ENCODE measurements around the gene SMOC2. TPM values are rescaled to one million over a fixed set of nuclear protein-coding genes. Genes with fewer than 3 reads are reported as not detected.

Gene SMOC2
- total RNA-seq, 2 experiments from 2014 or later: not detected

- DNase-seq (no peak), ATAC-seq (no peak)
- CTCF ChIA-PET: no interaction called here
- H3K36me3 Mint-ChIP-seq: no peaks in the 10 kb centered on the region
- H3K27ac Mint-ChIP-seq: no peak overlapping the region
- H3K9me3 Mint-ChIP-seq (ENCODE audit: low read depth): no peaks in the 10 kb centered on the region
- H3K27me3 Mint-ChIP-seq: peaks cover 7% of the 10 kb centered on the region
- no peaks in the 10 kb centered on the region for H3K4me1 Mint-ChIP-seq
- no peak overlapping the region for H3K4me3 Mint-ChIP-seq
Measured at GRCh38 chr6:168545428-168545827, 104.4 kb downstream of the SMOC2 start.

- H3K9me3 Mint-ChIP-seq (ENCODE audit: low read depth): no peaks in the 10 kb centered on the region
- DNase-seq: no peak
- no peak for ATAC-seq
- CTCF ChIA-PET: no interaction called here
- H3K36me3 Mint-ChIP-seq: no peaks in the 10 kb centered on the region
- peaks cover 3% of the 10 kb centered on the region for H3K27me3 Mint-ChIP-seq
- H3K4me1 Mint-ChIP-seq: no peaks in the 10 kb centered on the region
- H3K4me3 Mint-ChIP-seq: no peak overlapping the region
- H3K27ac Mint-ChIP-seq: no peak overlapping the region
Measured at GRCh38 chr6:168546151-168546550, 105.2 kb downstream of the SMOC2 start.

- no peaks in the 10 kb centered on the region for H3K4me1 Mint-ChIP-seq
- DNase-seq: no peak
- H3K27me3 Mint-ChIP-seq: no peaks in the 10 kb centered on the region
- H3K36me3 Mint-ChIP-seq: no peaks in the 10 kb centered on the region
- H3K27ac Mint-ChIP-seq: no peak overlapping the region
- no peak for ATAC-seq
- no peak overlapping the region for H3K4me3 Mint-ChIP-seq
- no peaks in the 10 kb centered on the region for H3K9me3 Mint-ChIP-seq (ENCODE audit: low read depth)
- CTCF ChIA-PET: no interaction called here
Measured at GRCh38 chr6:168546730-168547129, 105.7 kb downstream of the SMOC2 start.

- no peak for DNase-seq
- H3K27ac Mint-ChIP-seq: no peak overlapping the region
- H3K36me3 Mint-ChIP-seq: no peaks in the 10 kb centered on the region
- H3K27me3 Mint-ChIP-seq: no peaks in the 10 kb centered on the region
- no peak for ATAC-seq
- H3K4me3 Mint-ChIP-seq: no peak overlapping the region
- H3K9me3 Mint-ChIP-seq (ENCODE audit: low read depth): no peaks in the 10 kb centered on the region
- no peaks in the 10 kb centered on the region for H3K4me1 Mint-ChIP-seq
- CTCF ChIA-PET: no interaction called here
Measured at GRCh38 chr6:168550326-168550725, 109.3 kb downstream of the SMOC2 start.

- Mint-ChIP-seq H3K27me3 (no peaks in the 10 kb centered on the region), H3K4me3 (no peak overlapping the region), H3K27ac (no peak overlapping the region), H3K4me1 (no peaks in the 10 kb centered on the region), H3K36me3 (no peaks in the 10 kb centered on the region), H3K9me3 (ENCODE audit: low read depth) (peaks cover 3% of the 10 kb centered on the region)
- ATAC-seq (no peak), DNase-seq (no peak)
- CTCF ChIA-PET: no interaction called here
Measured at GRCh38 chr6:168554472-168554871, 113.5 kb downstream of the SMOC2 start.

GRCh38 chr6:168554898-168555617 is 114.1 kb downstream of the SMOC2 start:
- CTCF ChIA-PET: no interaction called here
- no peak overlapping the region for H3K27ac Mint-ChIP-seq
- DNase-seq: no peak
- ATAC-seq: no peak
- H3K36me3 Mint-ChIP-seq: no peaks in the 10 kb centered on the region
- no peaks in the 10 kb centered on the region for H3K27me3 Mint-ChIP-seq
- H3K4me1 Mint-ChIP-seq: no peaks in the 10 kb centered on the region
- H3K4me3 Mint-ChIP-seq: no peak overlapping the region
- peaks cover 4% of the 10 kb centered on the region for H3K9me3 Mint-ChIP-seq (ENCODE audit: low read depth)

GRCh38 chr6:168555618-168556273 is 114.8 kb downstream of the SMOC2 start:
- no peak for DNase-seq
- Mint-ChIP-seq H3K27me3 (no peaks in the 10 kb centered on the region), H3K4me1 (no peaks in the 10 kb centered on the region), H3K9me3 (ENCODE audit: low read depth) (peaks cover 5% of the 10 kb centered on the region), H3K4me3 (no peak overlapping the region), H3K27ac (no peak overlapping the region), H3K36me3 (no peaks in the 10 kb centered on the region)
- ATAC-seq: no peak
- CTCF ChIA-PET: no interaction called here

GRCh38 chr6:168557512-168557911 is 116.5 kb downstream of the SMOC2 start:
- CTCF ChIA-PET: no interaction called here

GRCh38 chr6:168558686-168559085 is 117.7 kb downstream of the SMOC2 start:
- H3K27me3 Mint-ChIP-seq: no peaks in the 10 kb centered on the region
- no peak overlapping the region for H3K4me3 Mint-ChIP-seq
- no peak for DNase-seq
- H3K9me3 Mint-ChIP-seq (ENCODE audit: low read depth): peaks cover 7% of the 10 kb centered on the region
- CTCF ChIA-PET: no interaction called here
- H3K27ac Mint-ChIP-seq: no peak overlapping the region
- ATAC-seq: no peak
- H3K36me3 Mint-ChIP-seq: no peaks in the 10 kb centered on the region
- H3K4me1 Mint-ChIP-seq: no peaks in the 10 kb centered on the region

More at GRCh38 chr6:168557512-168557911, 116.5 kb downstream of the SMOC2 start:
- H3K36me3 Mint-ChIP-seq: no peaks in the 10 kb centered on the region
- no peaks in the 10 kb centered on the region for H3K27me3 Mint-ChIP-seq
- peaks cover 5% of the 10 kb centered on the region for H3K9me3 Mint-ChIP-seq (ENCODE audit: low read depth)
- no peaks in the 10 kb centered on the region for H3K4me1 Mint-ChIP-seq
- DNase-seq (no peak), ATAC-seq (no peak)
- no peak overlapping the region for H3K27ac Mint-ChIP-seq
- H3K4me3 Mint-ChIP-seq: no peak overlapping the region

- H3K36me3 Mint-ChIP-seq: no peaks in the 10 kb centered on the region
- ATAC-seq: no peak
- no peaks in the 10 kb centered on the region for H3K27me3 Mint-ChIP-seq
- peaks cover 7% of the 10 kb centered on the region for H3K9me3 Mint-ChIP-seq (ENCODE audit: low read depth)
- H3K4me1 Mint-ChIP-seq: no peaks in the 10 kb centered on the region
- H3K27ac Mint-ChIP-seq: no peak overlapping the region
- DNase-seq: no peak
- no peak overlapping the region for H3K4me3 Mint-ChIP-seq
- CTCF ChIA-PET: no interaction called here
Measured at GRCh38 chr6:168559574-168560098, 118.7 kb downstream of the SMOC2 start.

GRCh38 chr6:168560126-168560525 is 119.1 kb downstream of the SMOC2 start:
- H3K27ac Mint-ChIP-seq: no peak overlapping the region
- H3K4me1 Mint-ChIP-seq: no peaks in the 10 kb centered on the region
- ATAC-seq (no peak), DNase-seq (no peak)
- CTCF ChIA-PET: no interaction called here
- no peaks in the 10 kb centered on the region for H3K36me3 Mint-ChIP-seq
- no peaks in the 10 kb centered on the region for H3K27me3 Mint-ChIP-seq
- H3K4me3 Mint-ChIP-seq: no peak overlapping the region
- peaks cover 7% of the 10 kb centered on the region for H3K9me3 Mint-ChIP-seq (ENCODE audit: low read depth)

- no peak overlapping the region for H3K27ac Mint-ChIP-seq
- no peak for ATAC-seq
Measured at GRCh38 chr6:168562576-168563151, 121.7 kb downstream of the SMOC2 start.

GRCh38 chr6:168563656-168564055 is 122.7 kb downstream of the SMOC2 start:
- CTCF ChIA-PET: no interaction called here

More at GRCh38 chr6:168562576-168563151, 121.7 kb downstream of the SMOC2 start:
- H3K27me3 Mint-ChIP-seq: no peaks in the 10 kb centered on the region
- no peak for DNase-seq
- no peaks in the 10 kb centered on the region for H3K36me3 Mint-ChIP-seq
- no peaks in the 10 kb centered on the region for H3K4me1 Mint-ChIP-seq
- peaks cover 7% of the 10 kb centered on the region for H3K9me3 Mint-ChIP-seq (ENCODE audit: low read depth)
- CTCF ChIA-PET: no interaction called here
- no peak overlapping the region for H3K4me3 Mint-ChIP-seq

GRCh38 chr6:168565112-168565511 is 124.1 kb downstream of the SMOC2 start:
- CTCF ChIA-PET: no interaction called here

More at GRCh38 chr6:168563656-168564055, 122.7 kb downstream of the SMOC2 start:
- no peaks in the 10 kb centered on the region for H3K36me3 Mint-ChIP-seq
- H3K9me3 Mint-ChIP-seq (ENCODE audit: low read depth): peaks cover 6% of the 10 kb centered on the region
- no peaks in the 10 kb centered on the region for H3K4me1 Mint-ChIP-seq
- H3K27ac Mint-ChIP-seq: no peak overlapping the region
- DNase-seq (no peak), ATAC-seq (no peak)
- no peaks in the 10 kb centered on the region for H3K27me3 Mint-ChIP-seq
- H3K4me3 Mint-ChIP-seq: no peak overlapping the region

More at GRCh38 chr6:168565112-168565511, 124.1 kb downstream of the SMOC2 start:
- Mint-ChIP-seq H3K4me3 (no peak overlapping the region), H3K27ac (no peak overlapping the region), H3K27me3 (no peaks in the 10 kb centered on the region), H3K9me3 (ENCODE audit: low read depth) (peaks cover 2% of the 10 kb centered on the region), H3K4me1 (no peaks in the 10 kb centered on the region), H3K36me3 (no peaks in the 10 kb centered on the region)
- DNase-seq (no peak), ATAC-seq (no peak)

All from activated CD8-positive, alpha-beta memory T cell treated with anti-CD3 and anti-CD28 coated beads, Interleukin-2, amount 10 ng/mL, durations not matched to agents 7 days and 5 days (primary cell).